ENCODE measurements around the gene CHL1. TPM values are rescaled to one million over a fixed set of nuclear protein-coding genes. Genes with fewer than 3 reads are reported as not detected.

The CHL1 gene
- total and polyA plus RNA-seq, 2 of the 8 experiments (the other 6 are each of a cell fraction or from before 2014, with no cell fraction given), result 0.05 to 0.99 TPM

GRCh38 chr3:196311-197148 lies at the start of gene CHL1 (continued):
- TF ChIP-seq CHD7 (IDR thresholded peaks at IDR 0.05; ENCODE audit: insufficient replicate concordance, low read length) (no peak), POLR2A (IDR thresholded peaks at IDR 0.05; ENCODE audit: control extremely low read depth in 1 of 2, low read depth in 2 of 2, low read length in 2 of 2) (no peak), MAFK (IDR thresholded peaks at IDR 0.05; ENCODE audit: low read depth, low read length) (no peak), SP2 (IDR thresholded peaks at IDR 0.05; ENCODE audit: low read length) (no peak), RFX5 (IDR thresholded peaks at IDR 0.05; ENCODE audit: borderline replicate concordance, low read depth, low read length) (no peak), SIN3A (conservative IDR thresholded peaks at IDR 0.05 in 1 of 2, IDR thresholded peaks at IDR 0.05 in 1 of 2; ENCODE audit: low read depth in 1 of 2, low read length in 2 of 2) (no peak), TBP (IDR thresholded peaks at IDR 0.05; ENCODE audit: low read depth, low read length) (peak; percentile 45; the same call in 1 of the 2 replicates), E2F6 (IDR thresholded peaks at IDR 0.05) (0 out of 2 replicates have a peak, but pooled peaks have one; percentile 37)
